Endodermal cell (in vitro differentiated cells): ENCODE measurements around the gene VPS13D. TPM values are rescaled to one million over a fixed set of nuclear protein-coding genes. Genes with fewer than 3 reads are reported as not detected.

Experiments
- DNase-seq: peaks from one replicate; pipeline ENCODE4 v3.0.0-alpha.2; 2017
- H3K27ac ChIP-seq: 2 replicates; pipeline ENCODE4 v1.5.1; 2013; ENCODE audit warnings: mild to moderate bottlenecking, low read depth, low read length, moderate library complexity
- H3K27me3 ChIP-seq: 2 replicates; pipeline ENCODE4 v1.6.1; 2013; ENCODE audit warnings: mild to moderate bottlenecking, low read length, moderate library complexity; ENCODE audit not compliant: insufficient read depth, control insufficient read depth, poor library complexity, severe bottlenecking
- H3K36me3 ChIP-seq: 2 replicates; pipeline ENCODE4 v1.7.0; 2013; ENCODE audit warnings: mild to moderate bottlenecking, low read length, moderate library complexity; ENCODE audit not compliant: control insufficient read depth, insufficient read depth
- H3K4me1 ChIP-seq: one replicate; pipeline ENCODE4 v1.7.0; 2013; ENCODE audit warnings: low read length; ENCODE audit not compliant: control insufficient read depth, insufficient read depth
- H3K4me3 ChIP-seq: 2 replicates; pipeline ENCODE4 v1.5.1; 2013; ENCODE audit warnings: mild to moderate bottlenecking, low read length, moderate library complexity
- H3K9ac ChIP-seq: 2 replicates; pipeline ENCODE4 v1.6.1; 2013; ENCODE audit warnings: mild to moderate bottlenecking, low read length, moderate library complexity; ENCODE audit not compliant: poor library complexity, severe bottlenecking; ENCODE audit errors: extremely low read depth
- H3K9me3 ChIP-seq: 2 replicates; pipeline ENCODE4 v1.6.1; 2013; ENCODE audit warnings: mild to moderate bottlenecking, low read length, moderate library complexity; ENCODE audit not compliant: control insufficient read depth
- H3K27ac Mint-ChIP-seq: 2 replicates; pipeline ENCODE4 v1.8.0; 2020; ENCODE audit warnings: mixed read lengths
- H3K27me3 Mint-ChIP-seq: 2 replicates; pipeline ENCODE4 v1.8.0; 2021; ENCODE audit warnings: mild to moderate bottlenecking, mixed read lengths; ENCODE audit not compliant: insufficient read depth
- H3K36me3 Mint-ChIP-seq: 2 replicates; pipeline ENCODE4 v1.8.0; 2020; ENCODE audit warnings: low read depth, mixed read lengths
- H3K4me1 Mint-ChIP-seq: 2 replicates; pipeline ENCODE4 v1.8.0; 2020; ENCODE audit warnings: mixed read lengths
- H3K4me3 Mint-ChIP-seq: 2 replicates; pipeline ENCODE4 v1.8.0; 2020; ENCODE audit warnings: mild to moderate bottlenecking, moderate library complexity, mixed read lengths
- H3K9me3 Mint-ChIP-seq: 2 replicates; pipeline ENCODE4 v1.8.0; 2020; ENCODE audit warnings: mild to moderate bottlenecking, mixed read lengths
- CTCF ChIP-seq: fragments of 200-600 bp; sonication (generic); conservative IDR thresholded peaks from 2 replicates; pipeline ENCODE4 v1.5.0; 2021; ENCODE audit warnings: antibody characterized with exemption, mild to moderate bottlenecking
- WGBS, 2 experiments: methylation state at CpG; one replicate each; pipeline versions ENCODE4 v1.1.5 to v1.1.7; 2013; ENCODE audit warnings: missing lambda C conversion rate in 2 of 2, mixed read lengths in 1 of 2; ENCODE audit not compliant: insufficient coverage in 1 of 2, insufficient read length in 1 of 2; 5-methylcytosine and 5-hydroxymethylcytosine counted together
- total RNA-seq, 2 donors: library from RNA; stranded (reverse); fragmentation: NEBNext Ultra II Directional in 1 of 2; extraction: Animal tissue kit (Norgen Biotek cat#: 25700) in 1 of 2; gene quantifications; 2 replicates in 1 of 2; 3 replicates in 1 of 2; pipeline ENCODE4 v1.2.1, GENCODE V29; 2021

Gene VPS13D
- total RNA-seq, 2 donors from 2014 or later: 32.5 to 36.7 TPM

- Mint-ChIP-seq H3K36me3 (peaks cover 19% of the 10 kb centered on the region), H3K4me1 (peaks cover 13% of the 10 kb centered on the region)
- H3K4me1 ChIP-seq: no peaks in the 10 kb centered on the region
These were observed 252.1 kb downstream of the VPS13D start for GRCh38 chr1:12481928-12482327.

GRCh38 chr1:12482988-12483387 is 253.2 kb downstream of the VPS13D start:
- Histone ChIP-seq H3K4me1 (no peaks in the 10 kb centered on the region), H3K36me3 (no peaks in the 10 kb centered on the region), H3K9ac (no peak overlapping the region), H3K9me3 (no peaks in the 10 kb centered on the region), H3K4me3 (no peak overlapping the region), H3K27ac (no peak overlapping the region), H3K27me3 (no peaks in the 10 kb centered on the region)
- Mint-ChIP-seq H3K4me3 (no peak overlapping the region), H3K27ac (no peak overlapping the region), H3K27me3 (no peaks in the 10 kb centered on the region), H3K9me3 (no peaks in the 10 kb centered on the region), H3K36me3 (peaks cover 15% of the 10 kb centered on the region), H3K4me1 (peaks cover 14% of the 10 kb centered on the region)
- no peak for TF ChIP-seq CTCF
- no peak for DNase-seq
- WGBS, 2 experiments: 91 to 100% methylated on average over 3 of the region's 3 CpGs

More at GRCh38 chr1:12481928-12482327, 252.1 kb downstream of the VPS13D start:
- DNase-seq: no peak
- no peak overlapping the region for H3K27ac Mint-ChIP-seq
- no peaks in the 10 kb centered on the region for H3K27me3 Mint-ChIP-seq
- Histone ChIP-seq H3K27ac (no peak overlapping the region), H3K9me3 (no peaks in the 10 kb centered on the region), H3K27me3 (no peaks in the 10 kb centered on the region), H3K9ac (no peak overlapping the region), H3K36me3 (no peaks in the 10 kb centered on the region), H3K4me3 (no peak overlapping the region)
- 88 to 93% methylated on average over 5 to 6 of the region's 6 CpGs for WGBS, 2 experiments
- H3K9me3 Mint-ChIP-seq: no peaks in the 10 kb centered on the region
- TF ChIP-seq CTCF: no peak
- H3K4me3 Mint-ChIP-seq: no peak overlapping the region

- DNase-seq: no peak
- H3K4me3 ChIP-seq: no peak overlapping the region
- Mint-ChIP-seq H3K4me3 (no peak overlapping the region), H3K27me3 (no peaks in the 10 kb centered on the region), H3K9me3 (peaks cover 10% of the 10 kb centered on the region), H3K27ac (no peak overlapping the region), H3K4me1 (peaks cover 10% of the 10 kb centered on the region), H3K36me3 (peaks cover 19% of the 10 kb centered on the region)
- no peaks in the 10 kb centered on the region for H3K27me3 ChIP-seq
- 92 to 94% methylated on average over 8 to 12 of the region's 12 CpGs for WGBS, 2 experiments
- H3K9ac ChIP-seq: no peak overlapping the region
- peaks cover 14% of the 10 kb centered on the region for H3K36me3 ChIP-seq
- no peaks in the 10 kb centered on the region for H3K4me1 ChIP-seq
- H3K9me3 ChIP-seq: peaks cover 14% of the 10 kb centered on the region
- no peak overlapping the region for H3K27ac ChIP-seq
- TF ChIP-seq CTCF: no peak
These were observed 255.6 kb downstream of the VPS13D start for GRCh38 chr1:12485231-12486058.
